ENCODE measurements around the gene TTC21B.
A peak's percentile ranks its signal among the peaks of the same experiment; 100 is the strongest.

TTC21B gene

GRCh38 chr2:165958313-165958960 is 4.9 kb upstream of the TTC21B start:
- Histone ChIP-seq H4K20me1 (ENCODE audit: insufficient read depth, low read length) (no peaks in the 10 kb centered on the region), H2AFZ (ENCODE audit: low read depth, low read length) (no peak overlapping the region), H3K4me3 (ENCODE audit: low read depth in 1 of 2, low read length in 2 of 2) (no peak overlapping the region), H3K4me2 (ENCODE audit: insufficient read depth, low read length) (no peak overlapping the region), H3K27ac (ENCODE audit: low read length) (no peak overlapping the region), H3K9me3 (ENCODE audit: insufficient read depth, low read length, severe bottlenecking) (no peaks in the 10 kb centered on the region), H3K36me3 (ENCODE audit: insufficient read depth, low read length) (no peaks in the 10 kb centered on the region), H3K79me2 (ENCODE audit: insufficient read depth, low read length) (peaks cover under 1% of the 10 kb centered on the region; the same call in 1 of the 2 replicates), H3K4me1 (ENCODE audit: insufficient read depth, low read length) (peaks cover 13% of the 10 kb centered on the region), H3K9ac (ENCODE audit: low read depth, low read length) (no peak overlapping the region), H3K27me3 (ENCODE audit: insufficient read depth, low read length, poor library complexity) (no peaks in the 10 kb centered on the region)
- no peak for ATAC-seq (ENCODE audit: insufficient read depth, low read depth)
- no peak for DNase-seq
- TF ChIP-seq CTCF (IDR thresholded peaks at IDR 0.05; ENCODE audit: borderline replicate concordance, extremely low read depth, low read length, poor library complexity, severe bottlenecking) (no peak), EZH2 (IDR thresholded peaks at IDR 0.05; ENCODE audit: borderline replicate concordance, low read depth, low read length, severe bottlenecking) (no peak)

- Histone ChIP-seq H3K79me2 (ENCODE audit: insufficient read depth, low read length) (peaks cover 14% of the 10 kb centered on the region), H3K9ac (ENCODE audit: low read depth, low read length) (no peak overlapping the region), H3K9me3 (ENCODE audit: insufficient read depth, low read length, severe bottlenecking) (no peaks in the 10 kb centered on the region), H3K27me3 (ENCODE audit: insufficient read depth, low read length, poor library complexity) (no peaks in the 10 kb centered on the region), H3K36me3 (ENCODE audit: insufficient read depth, low read length) (no peaks in the 10 kb centered on the region), H3K4me1 (ENCODE audit: insufficient read depth, low read length) (peaks cover 21% of the 10 kb centered on the region), H3K4me3 (ENCODE audit: low read depth in 1 of 2, low read length in 2 of 2) (no peak overlapping the region), H3K27ac (ENCODE audit: low read length) (no peak overlapping the region), H3K4me2 (ENCODE audit: insufficient read depth, low read length) (no peak overlapping the region), H4K20me1 (ENCODE audit: insufficient read depth, low read length) (no peaks in the 10 kb centered on the region), H2AFZ (ENCODE audit: low read depth, low read length) (no peak overlapping the region)
- ATAC-seq (ENCODE audit: insufficient read depth, low read depth): no peak
- no peak for TF ChIP-seq EZH2 (IDR thresholded peaks at IDR 0.05; ENCODE audit: borderline replicate concordance, low read depth, low read length, severe bottlenecking)
- TF ChIP-seq CTCF (IDR thresholded peaks at IDR 0.05; ENCODE audit: borderline replicate concordance, extremely low read depth, low read length, poor library complexity, severe bottlenecking): no peak
- no peak for DNase-seq
Observed at GRCh38 chr2:165957030-165957675, 3.6 kb upstream of the TTC21B start.

- Histone ChIP-seq H3K4me1 (ENCODE audit: insufficient read depth, low read length) (peaks cover 42% of the 10 kb centered on the region), H2AFZ (ENCODE audit: low read depth, low read length) (peak overlapping the region; percentile 75), H3K9me3 (ENCODE audit: insufficient read depth, low read length, severe bottlenecking) (no peaks in the 10 kb centered on the region), H3K36me3 (ENCODE audit: insufficient read depth, low read length) (peaks cover 21% of the 10 kb centered on the region; the same call in 1 of the 2 replicates), H3K27ac (ENCODE audit: low read length) (peak overlapping the region; percentile 68), H3K4me3 (ENCODE audit: low read depth in 1 of 2, low read length in 2 of 2) (peak overlapping the region; percentile 51 to 71), H3K4me2 (ENCODE audit: insufficient read depth, low read length) (peak overlapping the region; percentile 68), H4K20me1 (ENCODE audit: insufficient read depth, low read length) (no peaks in the 10 kb centered on the region), H3K27me3 (ENCODE audit: insufficient read depth, low read length, poor library complexity) (no peaks in the 10 kb centered on the region), H3K9ac (ENCODE audit: low read depth, low read length) (peak overlapping the region; percentile 65), H3K79me2 (ENCODE audit: insufficient read depth, low read length) (peaks cover 48% of the 10 kb centered on the region)
- TF ChIP-seq EZH2 (IDR thresholded peaks at IDR 0.05; ENCODE audit: borderline replicate concordance, low read depth, low read length, severe bottlenecking) (no peak), CTCF (IDR thresholded peaks at IDR 0.05; ENCODE audit: borderline replicate concordance, extremely low read depth, low read length, poor library complexity, severe bottlenecking) (no peak)
- DNase-seq: no peak
- peak; percentile 61 for ATAC-seq (ENCODE audit: insufficient read depth, low read depth)
Observed at GRCh38 chr2:165953306-165953654, 296 bp downstream of the TTC21B start.
